ENCODE data around the gene SELPLG. TPM values are rescaled to one million over a fixed set of nuclear protein-coding genes. Genes with fewer than 3 reads are reported as not detected.

The SELPLG gene
- total and polyA plus RNA-seq, 2 of the 4 experiments (the other 2 are of a cell fraction), result 3.2 to 10.8 TPM

- Histone ChIP-seq H4K8ac (ENCODE audit: low read depth in 2 of 2, low read length in 2 of 2) (no peak overlapping the region), H3K4ac (ENCODE audit: low read depth, low read length) (no peak overlapping the region), H4K91ac (ENCODE audit: insufficient read depth, low read depth, low read length) (no peak overlapping the region), H3K9ac (ENCODE audit: low read depth, low read length) (no peak overlapping the region), H2AFZ (replicated peaks; ENCODE audit: low read length, poor library complexity) (no peak overlapping the region), H2BK5ac (ENCODE audit: low read depth, low read length, poor library complexity, severe bottlenecking) (no peak overlapping the region), H4K5ac (ENCODE audit: low read depth, low read length) (no peak overlapping the region), H3K56ac (ENCODE audit: extremely low read depth, insufficient read depth, low read length) (no peak overlapping the region), H3K4me3 (ENCODE audit: insufficient read depth, low read depth, low read length) (no peak overlapping the region), H3K23ac (ENCODE audit: low read depth, low read length) (no peak overlapping the region), H3K4me1 (ENCODE audit: control insufficient read depth, insufficient read depth, low read length) (peaks cover 8% of the 10 kb centered on the region; the same call in 1 of the 2 replicates), H2BK120ac (ENCODE audit: low read depth, low read length) (no peak overlapping the region), H3K4me2 (ENCODE audit: low read depth, low read length) (no peak overlapping the region), H2BK15ac (ENCODE audit: low read depth, low read length) (no peak overlapping the region), H4K20me1 (ENCODE audit: insufficient read depth, low read length) (no peaks in the 10 kb centered on the region), H3K9me3 (ENCODE audit: control insufficient read depth, insufficient read depth, low read length) (no peaks in the 10 kb centered on the region), H3K18ac (ENCODE audit: low read depth, low read length) (no peak overlapping the region), H3K27ac (ENCODE audit: insufficient read depth, low read length) (no peak overlapping the region), H3K36me3 (ENCODE audit: control insufficient read depth, insufficient read depth, low read length) (peaks cover 2% of the 10 kb centered on the region; the same call in 1 of the 2 replicates), H3K79me1 (ENCODE audit: low read depth in 1 of 2, low read length in 2 of 2) (peaks cover 0 to 7% of the 10 kb centered on the region in 2 experiments; a peak in 2 of 4 replicates), H2AK5ac (ENCODE audit: low read depth, low read length) (no peak overlapping the region), H2BK20ac (ENCODE audit: low read depth, low read length) (no peak overlapping the region), H3K14ac (replicated peaks; ENCODE audit: low read depth, low read length) (no peak overlapping the region), H3K27me3 (ENCODE audit: control insufficient read depth, insufficient read depth, low read length) (peaks cover 5% of the 10 kb centered on the region), H2AK9ac (replicated peaks; ENCODE audit: low read depth, low read length, poor library complexity) (no peak overlapping the region), H3K9me1 (ENCODE audit: insufficient read depth, low read length) (peaks cover 7% of the 10 kb centered on the region; the same call in 1 of the 2 replicates)
- BruUV-seq (replicated peaks), result no TSS peak
- no peak for DNase-seq
- CTCF ChIA-PET, result no interaction called here
- in situ Hi-C loops (cut with MboI; ENCODE audit: low sequenced_read_pairs) (no loop called here), intact Hi-C loops (cut with micrococcal nuclease) (no loop called here), dilution Hi-C loops (cut with HindIII; ENCODE audit: low sequenced_read_pairs, unreplicated experiment) (no loop called here)
- ATAC-seq (ENCODE audit: low read depth), result no peak
- 60% methylated on average over 2 of the region's 25 CpGs; no CpG with 5 or more reads in 1 of the 2 experiments for whole genome bisulfite sequencing, 2 experiments (ENCODE audit: extremely low coverage in 2 of 2, insufficient read length in 1 of 2)
- POLR2A ChIA-PET (ENCODE audit: unreplicated experiment), result no interaction called here
- TF ChIP-seq CTCF (conservative IDR thresholded peaks at IDR 0.05; ENCODE audit: low read depth, low read length), result no peak
- TF ChIP-seq RFX5 (IDR thresholded peaks at IDR 0.05; ENCODE audit: low read depth, low read length), result no peak
- no peak for TF ChIP-seq NFE2L2 (IDR thresholded peaks at IDR 0.05; ENCODE audit: low read depth, low read length)
- no peak for TF ChIP-seq MXI1 (IDR thresholded peaks at IDR 0.05; ENCODE audit: borderline replicate concordance, low read depth, low read length)
- TF ChIP-seq CHD1 (IDR thresholded peaks at IDR 0.05; ENCODE audit: low read depth, low read length), result no peak
- TF ChIP-seq ELK1 (IDR thresholded peaks at IDR 0.05; ENCODE audit: borderline replicate concordance, low read depth, low read length), result no peak
- no peak for TF ChIP-seq POLR2A (IDR thresholded peaks at IDR 0.05; ENCODE audit: low read depth, low read length)
- TF ChIP-seq BHLHE40 (IDR thresholded peaks at IDR 0.05; ENCODE audit: low read depth, low read length), result no peak
- no peak for TF ChIP-seq RAD21 (IDR thresholded peaks at IDR 0.05; ENCODE audit: low read length)
- TF ChIP-seq, protein P1, sequence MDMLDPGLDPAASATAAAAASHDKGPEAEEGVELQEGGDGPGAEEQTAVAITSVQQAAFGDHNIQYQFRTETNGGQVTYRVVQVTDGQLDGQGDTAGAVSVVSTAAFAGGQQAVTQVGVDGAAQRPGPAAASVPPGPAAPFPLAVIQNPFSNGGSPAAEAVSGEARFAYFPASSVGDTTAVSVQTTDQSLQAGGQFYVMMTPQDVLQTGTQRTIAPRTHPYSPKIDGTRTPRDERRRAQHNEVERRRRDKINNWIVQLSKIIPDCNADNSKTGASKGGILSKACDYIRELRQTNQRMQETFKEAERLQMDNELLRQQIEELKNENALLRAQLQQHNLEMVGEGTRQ (IDR thresholded peaks at IDR 0.05; ENCODE audit: low read depth, low read length), result no peak
- no peak for TF ChIP-seq FOS (IDR thresholded peaks at IDR 0.05; ENCODE audit: low read depth, low read length)
- TF ChIP-seq MAZ (IDR thresholded peaks at IDR 0.05; ENCODE audit: borderline replicate concordance, low read depth, low read length), result no peak
- no peak for TF ChIP-seq RCOR1 (IDR thresholded peaks at IDR 0.05; ENCODE audit: insufficient replicate concordance, low read length)
- TF ChIP-seq SMC3 (IDR thresholded peaks at IDR 0.05; ENCODE audit: low read depth, low read length), result no peak
- TF ChIP-seq MAFK (IDR thresholded peaks at IDR 0.05; ENCODE audit: low read depth, low read length), result no peak
Observed at GRCh38 chr12:108592033-108592909, 41.4 kb downstream of the SELPLG start.

All from IMR-90 (cell line).